H9 (cell line): ENCODE measurements around the gene ATXN10. TPM values are rescaled to one million over a fixed set of nuclear protein-coding genes. Genes with fewer than 3 reads are reported as not detected.

Experiments used
- DNase-seq: peaks from one replicate; pipeline ENCODE4 v3.0.0-alpha.2; 2017
- H2AFZ ChIP-seq: one replicate; pipeline ENCODE4 v1.6.1; 2013; ENCODE audit warnings: mild to moderate bottlenecking, low read length, control low read depth, moderate library complexity
- H2AK5ac ChIP-seq: 2 replicates; pipeline ENCODE4 v1.6.1; 2013; ENCODE audit warnings: low read length, control low read depth, mixed read lengths; ENCODE audit not compliant: insufficient read length
- H2BK120ac ChIP-seq: one replicate; pipeline ENCODE4 v1.6.1; 2013; ENCODE audit warnings: low read depth, mild to moderate bottlenecking, low read length, control low read depth, inconsistent platforms; ENCODE audit not compliant: poor library complexity, severe bottlenecking
- H2BK12ac ChIP-seq: 2 replicates; pipeline ENCODE4 v1.6.1; 2013; ENCODE audit warnings: low read length, control low read depth, mixed read lengths, low read depth; ENCODE audit not compliant: insufficient read length
- H2BK15ac ChIP-seq: 2 replicates; pipeline ENCODE4 v1.6.1; 2013; ENCODE audit warnings: low read depth, low read length, control low read depth
- H2BK20ac ChIP-seq: one replicate; pipeline ENCODE4 v1.6.1; 2013; ENCODE audit warnings: low read depth, mild to moderate bottlenecking, low read length, control low read depth, inconsistent platforms; ENCODE audit not compliant: poor library complexity, severe bottlenecking
- H2BK5ac ChIP-seq: 2 replicates; pipeline ENCODE4 v1.6.1; 2013; ENCODE audit warnings: low read length, control low read depth, mixed read lengths; ENCODE audit not compliant: insufficient read length
- H3K14ac ChIP-seq: 2 replicates; pipeline ENCODE4 v1.6.1; 2013; ENCODE audit warnings: low read length, control low read depth; ENCODE audit not compliant: insufficient read depth
- H3K18ac ChIP-seq: 2 replicates; pipeline ENCODE4 v1.6.1; 2013; ENCODE audit warnings: low read depth, mild to moderate bottlenecking, mixed read lengths, low read length, control low read depth; ENCODE audit not compliant: insufficient read length
- H3K23ac ChIP-seq: 2 replicates; pipeline ENCODE4 v1.6.1; 2013; ENCODE audit warnings: low read length, control low read depth, mixed read lengths, low read depth; ENCODE audit not compliant: insufficient read length
- H3K23me2 ChIP-seq: 2 replicates; pipeline ENCODE4 v1.6.1; 2013; ENCODE audit warnings: low read depth, mild to moderate bottlenecking, mixed read lengths, low read length, control low read depth; ENCODE audit not compliant: insufficient read length, poor library complexity, severe bottlenecking
- H3K27ac ChIP-seq: 2 replicates; pipeline ENCODE4 v1.5.1; 2013; ENCODE audit warnings: low read length, control low read depth, mixed read lengths, low read depth; ENCODE audit not compliant: insufficient read length
- H3K27me3 ChIP-seq: 2 replicates; pipeline ENCODE4 v1.6.1; 2013; ENCODE audit warnings: low read length, control low read depth, inconsistent platforms; ENCODE audit not compliant: insufficient read depth
- H3K4ac ChIP-seq: 2 replicates; pipeline ENCODE4 v1.6.1; 2013; ENCODE audit warnings: low read depth, mild to moderate bottlenecking, control low read depth, inconsistent platforms, low read length, moderate library complexity
- H3K4me1 ChIP-seq: 2 replicates; pipeline ENCODE4 v1.6.1; 2013; ENCODE audit warnings: low read length, control low read depth, inconsistent platforms; ENCODE audit not compliant: insufficient read depth
- H3K4me2 ChIP-seq: 2 replicates; pipeline ENCODE4 v1.6.1; 2013; ENCODE audit warnings: low read length, control low read depth, mixed read lengths; ENCODE audit not compliant: insufficient read length, insufficient read depth
- H3K56ac ChIP-seq: 2 replicates; pipeline ENCODE4 v1.6.1; 2013; ENCODE audit warnings: low read depth, mild to moderate bottlenecking, mixed read lengths, low read length, control low read depth; ENCODE audit not compliant: insufficient read length
- H3K79me1 ChIP-seq: 2 replicates; pipeline ENCODE4 v1.6.1; 2013; ENCODE audit warnings: low read depth, mild to moderate bottlenecking, moderate library complexity, low read length, control low read depth, inconsistent platforms; ENCODE audit not compliant: insufficient read depth, poor library complexity, severe bottlenecking
- H3K79me2 ChIP-seq: 2 replicates; pipeline ENCODE4 v1.6.1; 2013; ENCODE audit warnings: low read length, control low read depth, inconsistent platforms; ENCODE audit not compliant: insufficient read depth
- H3K9ac ChIP-seq: 2 replicates; pipeline ENCODE4 v1.6.1; 2013; ENCODE audit warnings: low read length, control low read depth, mixed read lengths; ENCODE audit not compliant: insufficient read length; ENCODE audit errors: extremely low read depth
- H3K9me3 ChIP-seq: one replicate; pipeline ENCODE4 v1.6.1; 2013; ENCODE audit warnings: low read depth, low read length, inconsistent platforms; ENCODE audit not compliant: control insufficient read depth
- H3T11ph ChIP-seq: one replicate; pipeline ENCODE4 v1.6.1; 2013; ENCODE audit warnings: mild to moderate bottlenecking, low read length, control low read depth, inconsistent platforms
- H4K20me1 ChIP-seq: one replicate; pipeline ENCODE4 v1.6.1; 2013; ENCODE audit not compliant: control insufficient read depth, insufficient read length, insufficient read depth
- H4K5ac ChIP-seq: 2 replicates; pipeline ENCODE4 v1.6.1; 2013; ENCODE audit warnings: low read depth, mild to moderate bottlenecking, mixed read lengths, low read length, control low read depth; ENCODE audit not compliant: insufficient read length
- H4K8ac ChIP-seq: replicated peaks from 2 replicates; pipeline ENCODE4 v1.6.1; 2013; ENCODE audit warnings: low read length, control low read depth, mixed read lengths, low read depth; ENCODE audit not compliant: insufficient read length
- H4K91ac ChIP-seq: 2 replicates; pipeline ENCODE4 v1.6.1; 2013; ENCODE audit warnings: low read depth, mild to moderate bottlenecking, moderate library complexity, mixed read lengths, low read length, control low read depth; ENCODE audit not compliant: insufficient read length
- H3K27ac Mint-ChIP-seq, 3 experiments: 2 replicates in 2 of 3; 3 replicates in 1 of 3; pipeline ENCODE4 v1.8.0; 2020 to 2021; ENCODE audit warnings: mixed read lengths in 3 of 3, mild to moderate bottlenecking in 1 of 3, moderate library complexity in 1 of 3
- H3K27me3 Mint-ChIP-seq: 2 replicates; pipeline ENCODE4 v1.8.0; 2021; ENCODE audit warnings: low read depth, mild to moderate bottlenecking, moderate library complexity, mixed read lengths
- H3K36me3 Mint-ChIP-seq, 3 experiments: 2 replicates in 2 of 3; 3 replicates in 1 of 3; pipeline ENCODE4 v1.8.0; 2020 to 2021; ENCODE audit warnings: low read depth in 3 of 3, mixed read lengths in 3 of 3; ENCODE audit not compliant: insufficient read depth in 1 of 3
- H3K4me1 Mint-ChIP-seq, 2 experiments: 2 replicates each; pipeline ENCODE4 v1.8.0; 2020; ENCODE audit warnings: mixed read lengths in 2 of 2
- H3K4me3 Mint-ChIP-seq, 2 experiments: 2 replicates in 1 of 2; 3 replicates in 1 of 2; pipeline ENCODE4 v1.8.0; 2020 to 2021; ENCODE audit warnings: mild to moderate bottlenecking in 2 of 2, mixed read lengths in 2 of 2, moderate library complexity in 1 of 2
- H3K9me3 Mint-ChIP-seq, 2 experiments: 2 replicates in 1 of 2; 3 replicates in 1 of 2; pipeline ENCODE4 v1.8.0; 2020; ENCODE audit warnings: mild to moderate bottlenecking in 2 of 2, mixed read lengths in 2 of 2, moderate library complexity in 1 of 2
- WGBS: extraction: QIAGEN DNeasy Blood & Tissue Kit; methylation state at CpG from one replicate; pipeline ENCODE4 v1.1.7; 2013; ENCODE audit warnings: missing lambda C conversion rate, low lambda C conversion rate, mixed read lengths; ENCODE audit not compliant: insufficient read length; ENCODE audit errors: extremely low coverage; 5-methylcytosine and 5-hydroxymethylcytosine counted together
- total RNA-seq: library from RNA; stranded (reverse); gene quantifications from 2 replicates; pipeline ENCODE4 v1.2.1, GENCODE V29; 2021
- TF ChIP-seq, protein P1 (sequence below): fragments of 200-600 bp; sonication (generic); conservative IDR thresholded peaks from 3 replicates; pipeline ENCODE4 v1.8.0; 2021; ENCODE audit warnings: antibody characterized with exemption, mild to moderate bottlenecking

The ATXN10 gene
- total RNA-seq, 1 experiment from 2014 or later: 210 TPM

DNA sequence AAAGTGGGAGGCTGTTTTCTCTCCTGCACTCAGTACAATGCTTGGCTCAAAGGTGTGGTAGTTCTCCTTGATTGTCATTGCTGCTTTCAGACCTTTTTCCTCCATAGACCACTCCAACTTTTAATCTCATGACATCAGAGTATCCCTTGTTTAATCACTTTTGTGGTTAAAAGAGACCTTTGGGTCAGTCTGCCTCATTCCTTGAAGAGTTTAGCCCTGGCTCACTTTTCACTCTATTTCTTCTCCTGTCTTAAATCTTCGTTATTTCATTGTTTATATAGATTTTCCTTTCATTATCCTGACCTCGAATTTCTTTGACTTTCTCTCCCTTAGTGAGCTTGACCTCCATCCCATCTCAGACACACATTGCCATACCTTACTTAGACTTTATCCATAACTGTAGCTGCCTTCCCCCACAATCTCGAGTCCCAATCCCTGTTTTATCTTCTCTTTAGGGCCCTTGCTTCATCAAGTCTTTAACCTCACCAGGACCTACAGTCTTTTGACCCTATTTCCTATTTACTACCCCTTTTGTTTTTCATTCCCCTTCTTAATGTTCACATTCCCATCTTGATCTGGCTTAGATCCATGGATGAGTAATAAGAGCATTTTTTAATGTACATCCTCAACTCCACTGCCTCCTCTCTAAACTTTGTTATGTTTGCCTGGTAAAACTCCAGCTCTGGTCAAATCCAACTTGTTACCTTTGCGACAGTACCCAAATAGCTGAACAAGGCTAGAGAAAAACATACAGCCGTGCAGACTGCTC, 9.5 kb downstream of the ATXN10 start:
- no peak overlapping the region for H4K91ac ChIP-seq
- H3K23me2 ChIP-seq: no peaks in the 10 kb centered on the region
- peak overlapping the region; percentile 20 for H3K9ac ChIP-seq
- H2BK15ac ChIP-seq: no peak overlapping the region
- no peak overlapping the region for H3K27ac Mint-ChIP-seq
- no peak overlapping the region for H3K14ac ChIP-seq
- no peak overlapping the region for H2BK120ac ChIP-seq
- H4K8ac ChIP-seq: no peak overlapping the region
- no peaks in the 10 kb centered on the region for H3K27me3 ChIP-seq
- no peak overlapping the region for H2BK20ac ChIP-seq
- no peaks in the 10 kb centered on the region for H3K27me3 Mint-ChIP-seq
- no peak overlapping the region for H3K23ac ChIP-seq
- peaks cover 35% of the 10 kb centered on the region; the same call in 1 of the 2 replicates for H3K79me2 ChIP-seq
- 0 out of 4 replicates have a peak, but pooled peaks cover 0 to 3% of the 10 kb centered on the region in 2 experiments for H3K4me1 Mint-ChIP-seq
- no peaks in the 10 kb centered on the region for H3K9me3 Mint-ChIP-seq
- no peak overlapping the region for H2AK5ac ChIP-seq
- H2AFZ ChIP-seq: no peak overlapping the region
- peaks cover 7% of the 10 kb centered on the region for H3K4me1 ChIP-seq
- H3K4ac ChIP-seq: no peak overlapping the region
- TF ChIP-seq, protein P1, sequence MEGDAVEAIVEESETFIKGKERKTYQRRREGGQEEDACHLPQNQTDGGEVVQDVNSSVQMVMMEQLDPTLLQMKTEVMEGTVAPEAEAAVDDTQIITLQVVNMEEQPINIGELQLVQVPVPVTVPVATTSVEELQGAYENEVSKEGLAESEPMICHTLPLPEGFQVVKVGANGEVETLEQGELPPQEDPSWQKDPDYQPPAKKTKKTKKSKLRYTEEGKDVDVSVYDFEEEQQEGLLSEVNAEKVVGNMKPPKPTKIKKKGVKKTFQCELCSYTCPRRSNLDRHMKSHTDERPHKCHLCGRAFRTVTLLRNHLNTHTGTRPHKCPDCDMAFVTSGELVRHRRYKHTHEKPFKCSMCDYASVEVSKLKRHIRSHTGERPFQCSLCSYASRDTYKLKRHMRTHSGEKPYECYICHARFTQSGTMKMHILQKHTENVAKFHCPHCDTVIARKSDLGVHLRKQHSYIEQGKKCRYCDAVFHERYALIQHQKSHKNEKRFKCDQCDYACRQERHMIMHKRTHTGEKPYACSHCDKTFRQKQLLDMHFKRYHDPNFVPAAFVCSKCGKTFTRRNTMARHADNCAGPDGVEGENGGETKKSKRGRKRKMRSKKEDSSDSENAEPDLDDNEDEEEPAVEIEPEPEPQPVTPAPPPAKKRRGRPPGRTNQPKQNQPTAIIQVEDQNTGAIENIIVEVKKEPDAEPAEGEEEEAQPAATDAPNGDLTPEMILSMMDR: no peak
- no peaks in the 10 kb centered on the region for H3K9me3 ChIP-seq
- H3K4me2 ChIP-seq: no peak overlapping the region
- H3T11ph ChIP-seq: no peak overlapping the region
- H3K79me1 ChIP-seq: peaks cover 12% of the 10 kb centered on the region
- no peak overlapping the region for H3K18ac ChIP-seq
- DNase-seq: no peak
- H2BK12ac ChIP-seq: no peak overlapping the region
- no peak overlapping the region for H3K27ac ChIP-seq
- H4K5ac ChIP-seq: no peak overlapping the region
- WGBS: no CpG with 5 or more reads among the region's 5 CpGs
- H3K56ac ChIP-seq: no peak overlapping the region
- no peak overlapping the region for H2BK5ac ChIP-seq
- H3K36me3 Mint-ChIP-seq: peaks cover 0 to 3% (median under 1%) of the 10 kb centered on the region in 3 experiments; a peak in 2 of 7 replicates
- no peaks in the 10 kb centered on the region for H4K20me1 ChIP-seq
- H3K4me3 Mint-ChIP-seq: no peak overlapping the region
